AG10803 (cell line): ENCODE measurements around the gene TUBA3E.
"Not testable (repeated sequence)": the region's sequence is repeated elsewhere in the genome, so short reads cannot be mapped to it uniquely, and the experiment has no call there.

Source experiments
- DNase-seq: peaks from one replicate; pipeline ENCODE4 v3.0.0; 2010; ENCODE audit warnings: low read depth
- H3K4me3 ChIP-seq: 2 replicates; pipeline ENCODE4 v1.5.1; 2011; ENCODE audit warnings: mild to moderate bottlenecking, low read length, control low read depth
- CTCF ChIP-seq: conservative IDR thresholded peaks from 2 replicates; pipeline ENCODE4 v1.5.1; 2011; ENCODE audit warnings: mild to moderate bottlenecking, low read length, control low read depth, inconsistent platforms

TUBA3E gene

DNA sequence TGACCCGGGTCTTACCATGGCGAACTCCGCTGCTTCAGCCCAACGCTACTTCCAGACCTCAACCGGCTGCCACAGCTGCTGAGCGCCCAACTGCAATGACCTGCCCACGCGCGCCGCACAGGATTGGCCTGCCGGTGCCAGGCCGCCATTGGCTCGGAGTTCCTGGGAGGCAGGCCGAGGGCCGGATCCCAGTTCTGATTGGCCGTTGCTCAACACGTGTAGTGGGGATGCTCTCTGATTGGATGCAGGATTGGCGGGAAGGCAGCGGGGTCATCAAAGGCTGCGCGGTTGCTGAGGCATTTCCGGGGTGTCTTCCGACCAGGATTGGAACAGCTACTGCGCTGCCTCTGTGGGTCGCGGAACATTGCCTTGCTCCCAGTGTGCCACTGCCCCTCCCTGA is at the start of gene TUBA3E:
Gene TUBA3E (minus strand): TSS at position 97 of the 400 bp plus-strand sequence. CDS start 79 bp downstream, at position 18.
- DNase-seq = no peak
- no peak within 1 kb of the TSS for H3K4me3 ChIP-seq
- no peak for TF ChIP-seq CTCF

DNA sequence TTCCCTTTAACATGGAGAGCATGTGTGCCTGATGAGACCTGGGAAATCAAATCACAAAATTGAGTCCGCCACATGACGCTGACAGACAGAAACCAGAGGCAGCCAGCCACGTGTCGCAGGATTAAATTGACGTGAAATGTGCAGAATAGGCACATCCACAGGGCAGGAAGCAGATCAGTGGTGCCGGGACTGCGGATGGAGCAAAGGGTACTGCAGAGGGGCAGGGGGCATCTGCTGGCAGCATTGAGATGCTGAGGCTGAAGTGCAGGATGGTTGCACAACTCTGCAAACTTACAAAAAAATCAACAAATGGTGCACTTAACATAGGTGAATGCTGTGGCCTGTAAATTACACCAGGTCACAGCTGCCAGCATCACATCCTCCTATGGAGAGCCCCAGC is 48.2 kb upstream of the TUBA3E start:
- TF ChIP-seq CTCF = no peak
- DNase-seq = no peak
- H3K4me3 ChIP-seq = no peak overlapping the region

DNA sequence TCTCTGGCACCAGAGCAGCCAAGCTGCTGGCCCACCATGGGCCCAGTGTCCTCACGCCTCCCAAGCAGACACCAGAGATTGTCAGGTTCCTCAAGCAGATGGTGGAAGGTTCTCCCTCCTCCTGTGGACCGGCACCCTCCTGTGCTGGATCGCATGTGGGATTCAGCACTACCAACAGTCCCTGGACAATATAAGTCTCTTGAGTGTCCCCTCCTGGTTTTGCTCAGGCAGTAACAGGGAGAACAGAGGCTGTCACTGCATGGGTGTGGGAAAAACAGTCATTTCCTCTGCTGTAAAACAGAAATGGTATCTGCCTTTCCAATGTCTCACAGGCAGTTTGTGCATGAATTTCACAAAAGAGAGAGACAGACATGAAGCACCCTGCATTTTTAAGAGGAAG is 47.7 kb upstream of the TUBA3E start:
- no peak for DNase-seq
- H3K4me3 ChIP-seq = no peak overlapping the region
- TF ChIP-seq CTCF = no peak

- no peak for TF ChIP-seq CTCF
- no peak for DNase-seq
- H3K4me3 ChIP-seq = no peak overlapping the region
Measured at GRCh38 chr2:130243359-130243758, 45.1 kb upstream of the TUBA3E start.

- TF ChIP-seq CTCF = no peak
- DNase-seq = no peak
Measured at GRCh38 chr2:130241041-130241707, 42.9 kb upstream of the TUBA3E start.

DNA sequence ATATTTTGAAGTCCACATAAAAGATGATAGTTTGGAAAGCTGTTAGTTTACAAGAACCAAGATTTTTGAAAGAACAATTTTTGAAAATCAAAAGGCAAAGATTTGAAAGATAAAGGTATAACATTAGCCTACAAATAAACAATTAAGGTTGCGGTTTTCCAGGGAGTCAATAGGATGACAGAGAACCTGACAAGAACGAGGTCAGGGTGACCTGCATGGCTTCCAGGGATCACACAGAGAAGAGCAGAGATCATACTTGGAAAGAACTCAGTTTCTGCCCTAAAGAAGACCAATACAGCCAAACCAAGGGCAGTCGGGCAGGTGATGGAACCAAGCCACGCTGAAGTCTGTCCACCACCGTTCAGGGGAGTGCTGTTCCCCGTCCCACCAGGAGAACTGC is 41.3 kb upstream of the TUBA3E start:
- not testable (repeated sequence) for DNase-seq, H3K4me3 ChIP-seq

More at GRCh38 chr2:130241041-130241707, 42.9 kb upstream of the TUBA3E start:
- H3K4me3 ChIP-seq = no peak overlapping the region

- not testable (repeated sequence) for DNase-seq, H3K4me3 ChIP-seq
Measured at GRCh38 chr2:130233066-130233465, 34.8 kb upstream of the TUBA3E start.

DNA sequence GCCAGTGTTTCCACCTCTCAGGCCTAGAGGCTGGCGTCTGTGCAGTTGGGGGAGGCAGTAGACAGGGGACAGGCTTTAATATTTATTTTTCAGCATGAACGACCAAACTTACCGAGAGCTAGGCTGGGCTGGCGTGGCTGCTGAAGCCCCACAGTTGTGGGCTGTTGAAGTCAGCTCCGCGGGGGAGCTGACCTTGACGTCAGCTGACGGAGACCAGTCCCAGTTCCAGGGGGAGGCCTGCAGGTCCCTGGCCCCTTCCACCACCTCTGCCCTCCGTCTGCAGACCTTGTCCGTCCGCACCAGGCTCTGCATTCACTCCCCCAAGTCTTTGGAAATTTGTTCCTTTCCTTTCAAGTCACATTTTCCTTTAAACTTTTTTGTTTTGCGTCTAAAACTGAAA is 33.4 kb upstream of the TUBA3E start:
- no peak for DNase-seq
- H3K4me3 ChIP-seq = no peak overlapping the region
- TF ChIP-seq CTCF = no peak

GRCh38 chr2:130230907-130231306 is 32.7 kb upstream of the TUBA3E start:
- not testable (repeated sequence) for DNase-seq, H3K4me3 ChIP-seq

DNA sequence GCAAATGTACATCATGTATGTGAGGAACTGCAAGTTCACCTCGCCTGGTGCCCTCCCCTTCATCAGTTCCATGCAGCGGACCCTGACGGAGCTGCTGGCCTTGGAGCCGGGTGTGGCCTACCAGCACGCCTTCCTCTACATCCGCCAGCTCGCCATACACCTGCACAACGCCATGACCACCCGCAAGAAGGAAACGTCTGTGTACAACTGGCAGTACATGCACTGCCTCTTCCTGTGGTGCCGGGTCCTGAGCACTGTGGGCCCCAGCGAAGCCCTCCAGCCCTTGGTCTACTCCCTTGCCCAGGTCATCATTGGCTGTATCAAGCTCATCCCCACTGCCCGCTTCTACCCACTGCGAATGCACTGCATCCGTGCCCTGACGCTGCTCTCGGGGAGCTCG is 32.1 kb upstream of the TUBA3E start:
- DNase-seq, H3K4me3 ChIP-seq: not testable (repeated sequence)

- H3K4me3 ChIP-seq, DNase-seq: not testable (repeated sequence)
Measured at GRCh38 chr2:130229161-130229510, 30.9 kb upstream of the TUBA3E start.

GRCh38 chr2:130228467-130229160 is 30.4 kb upstream of the TUBA3E start:
- not testable (repeated sequence) for DNase-seq, H3K4me3 ChIP-seq
